ENCODE measurements around the gene TAGLN. TPM values are rescaled to one million over a fixed set of nuclear protein-coding genes. Genes with fewer than 3 reads are reported as not detected.

TAGLN gene
- total and polyA plus RNA-seq, 2 donors (not counting 1 experiment from before 2014, with no cell fraction given): 17.9 to 51.8 TPM

DNA sequence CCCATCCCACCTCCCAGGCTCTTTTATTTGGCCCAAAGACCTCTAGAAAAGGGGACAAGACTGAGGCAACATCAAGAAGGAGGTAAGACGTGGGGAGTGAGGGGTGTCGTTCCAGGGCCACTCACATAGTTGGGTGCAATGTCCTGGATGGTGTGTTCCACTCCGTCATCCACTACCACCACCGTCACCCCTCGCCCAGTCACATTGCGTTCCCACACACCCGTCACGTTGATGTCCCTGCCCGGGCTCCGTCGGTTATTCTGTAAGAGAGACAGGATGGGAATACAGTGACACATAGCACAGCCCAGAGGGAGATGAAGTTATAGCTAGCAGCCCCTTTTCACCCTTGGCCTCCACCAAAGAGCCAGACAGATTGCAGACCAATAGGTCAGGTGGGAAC, 28.9 kb downstream of the TAGLN start:
- no peak overlapping the region for H3K27ac ChIP-seq (ENCODE audit: low read length in 2 of 2)
- ChIA-PET CTCF (interaction anchor here (0.8 to 19.9 kb wide), 14 partner anchors 11 to 494 kb away, joined by 3 to 309 read pairs (median 4); partner anchors contain the start of genes APOA5, PAFAH1B2, SIDT2 and ZPR1), POLR2A (interaction anchor here (0.7 to 1.3 kb wide), 2 partner anchors 8 to 45 kb away, joined by 3 to 4 read pairs; no protein-coding TSS in a partner anchor)
- peaks cover 5 to 69% of the 10 kb centered on the region in 2 experiments for H3K36me3 ChIP-seq (replicated peaks in 1 of 2; ENCODE audit: control extremely low read depth in 1 of 2, control insufficient read depth in 1 of 2, extremely low read depth in 1 of 2, insufficient read depth in 2 of 2, low read length in 1 of 2)
- H3K9me3 Mint-ChIP-seq (ENCODE audit: insufficient read depth): no peaks in the 10 kb centered on the region
- no peak overlapping the region for H3K4me2 ChIP-seq (replicated peaks; ENCODE audit: low read depth, low read length, poor library complexity, severe bottlenecking)
- intact Hi-C loops (cut with micrococcal nuclease): no loop called here
- peak overlapping the region; percentile 82 for H3K27ac Mint-ChIP-seq
- peaks cover 75% of the 10 kb centered on the region for H3K79me2 ChIP-seq (ENCODE audit: control insufficient read depth, insufficient read depth, low read length)
- peaks cover 8% of the 10 kb centered on the region for H4K20me1 ChIP-seq (ENCODE audit: control insufficient read depth, insufficient read depth, low read length, poor library complexity, severe bottlenecking)
- TF ChIP-seq EZH2 (IDR thresholded peaks at IDR 0.05; ENCODE audit: borderline replicate concordance, insufficient read depth, low read depth, low read length, poor library complexity, severe bottlenecking): no peak
- TF ChIP-seq, protein P1, sequence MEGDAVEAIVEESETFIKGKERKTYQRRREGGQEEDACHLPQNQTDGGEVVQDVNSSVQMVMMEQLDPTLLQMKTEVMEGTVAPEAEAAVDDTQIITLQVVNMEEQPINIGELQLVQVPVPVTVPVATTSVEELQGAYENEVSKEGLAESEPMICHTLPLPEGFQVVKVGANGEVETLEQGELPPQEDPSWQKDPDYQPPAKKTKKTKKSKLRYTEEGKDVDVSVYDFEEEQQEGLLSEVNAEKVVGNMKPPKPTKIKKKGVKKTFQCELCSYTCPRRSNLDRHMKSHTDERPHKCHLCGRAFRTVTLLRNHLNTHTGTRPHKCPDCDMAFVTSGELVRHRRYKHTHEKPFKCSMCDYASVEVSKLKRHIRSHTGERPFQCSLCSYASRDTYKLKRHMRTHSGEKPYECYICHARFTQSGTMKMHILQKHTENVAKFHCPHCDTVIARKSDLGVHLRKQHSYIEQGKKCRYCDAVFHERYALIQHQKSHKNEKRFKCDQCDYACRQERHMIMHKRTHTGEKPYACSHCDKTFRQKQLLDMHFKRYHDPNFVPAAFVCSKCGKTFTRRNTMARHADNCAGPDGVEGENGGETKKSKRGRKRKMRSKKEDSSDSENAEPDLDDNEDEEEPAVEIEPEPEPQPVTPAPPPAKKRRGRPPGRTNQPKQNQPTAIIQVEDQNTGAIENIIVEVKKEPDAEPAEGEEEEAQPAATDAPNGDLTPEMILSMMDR (IDR thresholded peaks at IDR 0.05): no peak
- H3K4me3 Mint-ChIP-seq: no peak overlapping the region
- H3K4me1 Mint-ChIP-seq: peaks cover 40% of the 10 kb centered on the region
- H3K4me1 ChIP-seq (ENCODE audit: control insufficient read depth in 2 of 2, insufficient read depth in 2 of 2, low read length in 2 of 2): peaks cover 27 to 40% of the 10 kb centered on the region in 2 donors
- no peaks in the 10 kb centered on the region for H3K27me3 ChIP-seq (replicated peaks in 1 of 4; ENCODE audit: control extremely low read depth in 1 of 4, control insufficient read depth in 3 of 4, insufficient read depth in 4 of 4, low read length in 3 of 4)
- no peak overlapping the region for H3K4me3 ChIP-seq (ENCODE audit: control extremely low read depth in 1 of 5, extremely low read depth in 1 of 5, insufficient read depth in 1 of 5, low read depth in 2 of 5, low read length in 4 of 5)
- WGBS (ENCODE audit: insufficient coverage): 100% methylated on average over 7 of the region's 11 CpGs
- ATAC-seq (ENCODE audit: low read depth): no peak
- peaks cover 0 to 3% (median 0%) of the 10 kb centered on the region in 3 donors for H3K9me3 ChIP-seq (ENCODE audit: control extremely low read depth in 1 of 3, control insufficient read depth in 2 of 3, insufficient read depth in 1 of 3, low read length in 2 of 3)
- no peaks in the 10 kb centered on the region for H3K27me3 Mint-ChIP-seq
- no peak overlapping the region for H2AFZ ChIP-seq (ENCODE audit: insufficient read depth, low read depth, low read length, poor library complexity, severe bottlenecking)
- no peak for DNase-seq
- no peak overlapping the region for H3K9ac ChIP-seq (ENCODE audit: low read length)

DNA sequence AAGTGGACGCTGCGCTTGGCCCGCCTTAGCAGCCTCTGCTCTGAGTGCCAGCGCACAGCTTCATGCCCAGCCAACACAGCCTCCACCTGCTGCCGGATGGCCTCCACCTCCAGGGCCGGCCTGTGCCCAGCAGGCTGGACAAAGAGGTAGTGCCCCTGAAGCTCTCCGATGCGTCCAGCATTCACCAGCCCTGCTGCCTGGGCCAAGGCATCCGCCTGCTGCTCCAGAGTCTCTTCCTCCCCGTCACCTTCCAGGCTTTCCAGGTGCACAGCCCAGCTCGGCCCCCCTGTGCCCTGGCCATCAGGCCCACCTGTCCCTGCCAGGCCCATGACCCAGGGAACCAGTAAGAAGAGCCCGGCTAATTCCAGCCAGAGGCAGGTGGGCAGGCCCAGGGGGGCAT, 30.2 kb downstream of the TAGLN start:
- Histone ChIP-seq H3K9me3 (ENCODE audit: control extremely low read depth in 1 of 3, control insufficient read depth in 2 of 3, insufficient read depth in 1 of 3, low read length in 2 of 3) (peaks cover 0 to 3% (median 0%) of the 10 kb centered on the region in 3 donors), H3K36me3 (replicated peaks in 1 of 2; ENCODE audit: control extremely low read depth in 1 of 2, control insufficient read depth in 1 of 2, extremely low read depth in 1 of 2, insufficient read depth in 2 of 2, low read length in 1 of 2) (peaks cover 3 to 56% of the 10 kb centered on the region in 2 experiments), H3K9ac (ENCODE audit: low read length) (no peak overlapping the region), H3K4me1 (ENCODE audit: control insufficient read depth in 2 of 2, insufficient read depth in 2 of 2, low read length in 2 of 2) (peaks cover 34 to 44% of the 10 kb centered on the region in 2 donors), H3K4me3 (ENCODE audit: control extremely low read depth in 1 of 5, extremely low read depth in 1 of 5, insufficient read depth in 1 of 5, low read depth in 2 of 5, low read length in 4 of 5) (no peak overlapping the region), H2AFZ (ENCODE audit: insufficient read depth, low read depth, low read length, poor library complexity, severe bottlenecking) (no peak overlapping the region), H3K4me2 (replicated peaks; ENCODE audit: low read depth, low read length, poor library complexity, severe bottlenecking) (peak overlapping the region; percentile 96), H3K27ac (ENCODE audit: low read length in 2 of 2) (peak overlapping the region; percentile 82 to 84), H4K20me1 (ENCODE audit: control insufficient read depth, insufficient read depth, low read length, poor library complexity, severe bottlenecking) (peaks cover 2% of the 10 kb centered on the region), H3K27me3 (replicated peaks in 1 of 4; ENCODE audit: control extremely low read depth in 1 of 4, control insufficient read depth in 3 of 4, insufficient read depth in 4 of 4, low read length in 3 of 4) (no peaks in the 10 kb centered on the region), H3K79me2 (ENCODE audit: control insufficient read depth, insufficient read depth, low read length) (peaks cover 67% of the 10 kb centered on the region)
- ChIA-PET CTCF (interaction anchor here (1.2 to 19.9 kb wide), 7 partner anchors 8 to 394 kb away, joined by 3 to 309 read pairs (median 11); partner anchors contain the start of genes PAFAH1B2, SIDT2 and SIK3), POLR2A (interaction anchor here (1.3 kb wide), 1 partner anchor 46 kb away, joined by 3 read pairs; no protein-coding TSS in a partner anchor)
- no peak for DNase-seq
- no peak for ATAC-seq (ENCODE audit: low read depth)
- WGBS (ENCODE audit: insufficient coverage): 97% methylated on average over 12 of the region's 12 CpGs
- H3K4me3 Mint-ChIP-seq: peak overlapping the region; percentile 95
- H3K27me3 Mint-ChIP-seq: no peaks in the 10 kb centered on the region
- intact Hi-C loops (cut with micrococcal nuclease): no loop called here
- H3K9me3 Mint-ChIP-seq (ENCODE audit: insufficient read depth): no peaks in the 10 kb centered on the region
- H3K4me1 Mint-ChIP-seq: peaks cover 53% of the 10 kb centered on the region
- peak overlapping the region; percentile 99 for H3K27ac Mint-ChIP-seq
- TF ChIP-seq, protein P1 (IDR thresholded peaks at IDR 0.05): no peak

Measured in B cell (primary cell).